Stomach (tissue), 9 donors: ENCODE results near the gene CRB2. TPM values are rescaled to one million over a fixed set of nuclear protein-coding genes. Genes with fewer than 3 reads are reported as not detected.

ENCODE experiments used
- DNase-seq, 2 donors: peaks; one replicate each; pipeline versions ENCODE4 v3.0.0 to v3.0.0-alpha.2; 2013 to 2019
- H3K27ac ChIP-seq, 5 donors: fragments of 200-600 bp in 4 of 5; sonication (generic) in 4 of 5; one replicate each; pipeline ENCODE4 v1.5.1; 2013 to 2019; ENCODE audit warnings: mild to moderate bottlenecking in 1 of 5, moderate library complexity in 1 of 5
- H3K27me3 ChIP-seq, 3 donors: fragments of 200-600 bp; sonication (generic); one replicate each; pipeline ENCODE4 v1.5.1; 2017 to 2019; ENCODE audit warnings: mixed run types in 1 of 3
- H3K36me3 ChIP-seq, 4 donors: fragments of 200-600 bp; sonication (generic); 1 replicate in 3 of 4; 2 replicates in 1 of 4; pipeline ENCODE4 v1.5.1; 2016 to 2019
- H3K4me1 ChIP-seq, 4 donors: fragments of 200-600 bp; sonication (generic); one replicate each; pipeline ENCODE4 v1.5.1; 2016 to 2019
- H3K4me3 ChIP-seq, 4 donors: fragments of 200-600 bp; sonication (generic) in 3 of 4; one replicate each; pipeline ENCODE4 v1.5.1; 2016 to 2019; ENCODE audit warnings: mild to moderate bottlenecking in 1 of 4
- H3K9me3 ChIP-seq, 4 donors: fragments of 200-600 bp; sonication (generic); one replicate each; pipeline ENCODE4 v1.5.1; 2016 to 2019
- EP300 ChIP-seq: sonication (generic); formaldehyde crosslinking; IDR thresholded peaks from one replicate; pipeline ENCODE4 v1.6.1; 2017; ENCODE audit warnings: antibody characterized with exemption
- POLR2A ChIP-seq, 4 donors: fragments of 450-650 bp; IDR thresholded peaks; one replicate each; pipeline ENCODE4 v1.6.1; 2016; ENCODE audit warnings: antibody characterized with exemption in 4 of 4, control low read depth in 2 of 4, mild to moderate bottlenecking in 1 of 4, moderate library complexity in 1 of 4
- POLR2AphosphoS5 ChIP-seq, 3 donors: sonication (generic); formaldehyde crosslinking; IDR thresholded peaks; one replicate each; pipeline ENCODE4 v1.6.1; 2016; ENCODE audit warnings: antibody characterized with exemption in 3 of 3
- WGBS, 5 donors: extraction: QIAGEN DNeasy Blood & Tissue Kit in 3 of 5; methylation state at CpG; one replicate each; pipeline versions ENCODE4 v1.1.5 to v1.1.7; 2013 to 2018; 5-methylcytosine and 5-hydroxymethylcytosine counted together
- intact Hi-C: fragments of 100-400 bp; cut with DNase I; formaldehyde crosslinking; loops from one replicate; pipeline ENCODE4 v1.15.1; 2023; ENCODE audit warnings: low total_unique reads
- polyA plus RNA-seq, 3 donors: library from polyadenylated mRNA; stranded (reverse); fragments of 200-250 nt; gene quantifications; one replicate each; pipeline ENCODE4 v1.2.3, GENCODE V29; 2013
- total RNA-seq, 5 donors: library from RNA; depleted of rRNA; stranded (reverse); fragments of >200 nt; gene quantifications; one replicate each; pipeline versions ENCODE4 v1.1.0 to v1.2.3, GENCODE V29; 2014 to 2016
- TF ChIP-seq, protein P1 (sequence below), 7 experiments: fragments of 450-650 bp in 4 of 7; fragments of 200-600 bp in 3 of 7; sonication (generic) in 3 of 7; IDR thresholded peaks; one replicate each; pipeline ENCODE4 v1.5.1; 2016 to 2019; ENCODE audit warnings: antibody characterized with exemption in 7 of 7, control low read depth in 2 of 7, mild to moderate bottlenecking in 1 of 7
- donor health status: healthy with polysubstance abuse.
- donor health status: Bipolar disorder and iron deficiency.
- donor health status: healthy.

CRB2 gene
- total and polyA plus RNA-seq, 8 donors, result 0.03 to 4.3 (median 0.19) TPM; not detected in 4

DNA sequence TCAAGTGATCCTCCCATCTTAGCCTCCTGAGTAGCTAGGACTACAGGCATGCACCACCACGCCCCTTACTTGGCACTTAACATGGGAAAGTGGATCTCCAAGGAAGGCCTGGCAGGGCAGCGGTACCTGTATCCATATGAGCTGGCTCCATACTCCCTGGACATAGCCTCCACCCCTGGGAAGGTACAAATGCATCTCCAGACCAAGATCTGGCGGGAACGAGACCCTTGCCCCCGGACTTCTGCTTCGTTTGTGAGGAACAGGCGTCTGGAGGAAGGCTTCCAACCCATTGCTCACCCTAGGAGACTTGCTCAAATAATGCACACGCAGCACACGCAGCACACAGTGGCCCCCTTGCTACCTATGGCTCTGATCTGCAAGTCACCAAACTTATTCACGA lies 55.2 kb downstream of the CRB2 start:
- WGBS, 5 donors, result 91 to 98% (median 97%) methylated on average over 10 of the region's 10 CpGs
- no peak for DNase-seq
- Histone ChIP-seq H3K36me3 (peaks cover 0 to 38% (median 12%) of the 10 kb centered on the region in 4 donors), H3K9me3 (no peaks in the 10 kb centered on the region), H3K27ac (no peak overlapping the region), H3K27me3 (no peaks in the 10 kb centered on the region), H3K4me1 (peaks cover 0 to 3% (median 0%) of the 10 kb centered on the region in 4 donors), H3K4me3 (no peak overlapping the region)
- intact Hi-C loops, result no loop called here
- no peak for TF ChIP-seq EP300

DNA sequence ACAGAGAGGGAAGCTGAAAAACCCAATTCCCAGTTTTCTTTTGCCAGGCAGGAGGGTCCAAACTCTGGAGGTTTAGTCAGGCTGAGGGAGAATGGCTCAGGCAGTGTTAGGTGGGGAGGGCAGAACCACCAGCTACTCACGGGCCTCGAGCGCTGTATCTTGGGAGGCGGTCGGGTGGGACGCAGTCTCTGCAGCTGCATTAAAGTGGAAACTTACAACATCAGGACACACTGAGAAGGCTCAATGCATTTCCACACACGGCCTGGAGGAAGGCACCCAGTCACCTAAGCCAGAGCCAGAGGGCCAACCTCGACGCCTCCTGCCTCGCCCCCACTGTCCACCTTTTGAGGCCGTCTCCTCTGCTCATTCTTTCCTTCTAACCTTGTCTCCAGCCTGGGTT lies 55.6 kb downstream of the CRB2 start:
- H3K36me3 ChIP-seq, result peaks cover 0 to 40% (median 15%) of the 10 kb centered on the region in 4 donors

DNA sequence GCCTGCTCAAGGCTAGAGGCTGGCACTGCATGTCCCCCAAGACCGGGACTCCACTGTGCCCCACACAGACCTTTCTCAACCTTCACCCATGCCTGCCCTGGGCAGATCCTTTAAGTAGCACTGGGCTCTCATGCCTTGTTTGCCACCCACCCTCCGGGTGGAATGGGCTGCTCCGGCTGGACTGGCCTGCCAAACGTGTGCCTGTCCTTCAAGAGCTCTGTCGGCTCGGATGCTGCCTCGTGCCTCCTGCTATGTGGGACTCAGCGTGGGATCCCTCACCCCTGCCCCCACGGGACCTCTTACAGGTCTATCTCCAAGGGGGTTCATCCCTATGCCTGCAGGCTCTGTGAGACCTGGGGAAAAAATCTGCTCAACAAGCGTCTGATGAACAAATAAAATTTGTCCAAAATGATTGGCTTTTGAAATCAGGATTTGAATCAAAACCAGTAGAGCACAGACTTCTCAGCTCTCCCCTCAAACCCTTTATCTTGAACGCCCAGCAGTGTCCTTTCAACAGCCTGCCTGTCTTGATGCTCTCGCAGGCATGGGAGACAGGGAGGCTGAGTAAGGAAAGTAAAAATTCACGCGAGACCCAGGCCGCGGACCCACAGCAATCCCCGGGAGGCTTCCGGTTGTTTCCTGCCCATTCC lies 56.3 kb downstream of the CRB2 start:
- DNase-seq, result no peak
- Histone ChIP-seq H3K36me3 (peaks cover 0 to 40% (median 18%) of the 10 kb centered on the region in 4 donors), H3K9me3 (no peaks in the 10 kb centered on the region), H3K4me1 (no peaks in the 10 kb centered on the region), H3K27me3 (no peaks in the 10 kb centered on the region), H3K27ac (no peak overlapping the region), H3K4me3 (no peak overlapping the region)
- TF ChIP-seq POLR2A (IDR thresholded peaks at IDR 0.05), result no peak
- TF ChIP-seq EP300, result no peak
- TF ChIP-seq, protein P1, sequence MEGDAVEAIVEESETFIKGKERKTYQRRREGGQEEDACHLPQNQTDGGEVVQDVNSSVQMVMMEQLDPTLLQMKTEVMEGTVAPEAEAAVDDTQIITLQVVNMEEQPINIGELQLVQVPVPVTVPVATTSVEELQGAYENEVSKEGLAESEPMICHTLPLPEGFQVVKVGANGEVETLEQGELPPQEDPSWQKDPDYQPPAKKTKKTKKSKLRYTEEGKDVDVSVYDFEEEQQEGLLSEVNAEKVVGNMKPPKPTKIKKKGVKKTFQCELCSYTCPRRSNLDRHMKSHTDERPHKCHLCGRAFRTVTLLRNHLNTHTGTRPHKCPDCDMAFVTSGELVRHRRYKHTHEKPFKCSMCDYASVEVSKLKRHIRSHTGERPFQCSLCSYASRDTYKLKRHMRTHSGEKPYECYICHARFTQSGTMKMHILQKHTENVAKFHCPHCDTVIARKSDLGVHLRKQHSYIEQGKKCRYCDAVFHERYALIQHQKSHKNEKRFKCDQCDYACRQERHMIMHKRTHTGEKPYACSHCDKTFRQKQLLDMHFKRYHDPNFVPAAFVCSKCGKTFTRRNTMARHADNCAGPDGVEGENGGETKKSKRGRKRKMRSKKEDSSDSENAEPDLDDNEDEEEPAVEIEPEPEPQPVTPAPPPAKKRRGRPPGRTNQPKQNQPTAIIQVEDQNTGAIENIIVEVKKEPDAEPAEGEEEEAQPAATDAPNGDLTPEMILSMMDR (IDR thresholded peaks at IDR 0.05), result no peak
- no peak for TF ChIP-seq POLR2AphosphoS5 (IDR thresholded peaks at IDR 0.05)
- intact Hi-C loops, result no loop called here
- WGBS, 5 donors, result 91 to 95% (median 95%) methylated on average over 18 of the region's 18 CpGs

More for the DNA sequence above, 55.6 kb downstream of the CRB2 start:
- Histone ChIP-seq H3K9me3 (no peaks in the 10 kb centered on the region), H3K4me1 (peaks cover 0 to 3% (median 0%) of the 10 kb centered on the region in 4 donors), H3K27me3 (no peaks in the 10 kb centered on the region), H3K4me3 (no peak overlapping the region), H3K27ac (no peak overlapping the region)
- WGBS, 5 donors, result 94 to 100% (median 96%) methylated on average over 11 of the region's 11 CpGs
- TF ChIP-seq POLR2A (IDR thresholded peaks at IDR 0.05) (no peak), EP300 (no peak), POLR2AphosphoS5 (IDR thresholded peaks at IDR 0.05) (no peak)
- TF ChIP-seq, protein P1 (IDR thresholded peaks at IDR 0.05), result no peak
- no peak for DNase-seq
- intact Hi-C loops, result no loop called here

DNA sequence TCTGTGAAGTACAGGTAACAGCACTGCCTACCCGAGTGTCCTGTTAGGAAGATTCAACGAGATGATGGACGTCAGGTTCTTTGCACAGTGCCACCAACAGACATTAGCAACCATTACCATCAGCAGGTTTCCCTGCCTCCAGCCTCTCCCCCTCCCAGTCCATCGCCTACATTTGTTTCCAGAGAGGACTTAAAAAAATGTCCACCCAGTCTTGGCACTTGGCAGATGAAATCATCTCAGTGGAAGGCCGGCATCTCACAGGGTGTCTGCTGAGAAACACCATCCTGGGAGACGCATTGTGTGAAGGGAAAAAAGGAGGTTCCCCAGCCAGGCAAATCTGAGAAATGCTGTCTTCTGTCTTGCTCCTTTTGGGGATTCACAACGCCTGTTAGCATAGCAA lies 58.2 kb downstream of the CRB2 start:
- no peak for TF ChIP-seq EP300
- TF ChIP-seq POLR2AphosphoS5 (IDR thresholded peaks at IDR 0.05), result no peak
- TF ChIP-seq, protein P1 (IDR thresholded peaks at IDR 0.05), result no peak
- TF ChIP-seq POLR2A (IDR thresholded peaks at IDR 0.05), result no peak
- no peak overlapping the region for H3K27ac ChIP-seq
- WGBS, 5 donors, result 95 to 97% (median 97%) methylated on average over 7 of the region's 7 CpGs
- H3K9me3 ChIP-seq, result no peaks in the 10 kb centered on the region
- intact Hi-C loops, result no loop called here
- H3K36me3 ChIP-seq, result peaks cover 0 to 48% (median 25%) of the 10 kb centered on the region in 4 donors
- no peaks in the 10 kb centered on the region for H3K4me1 ChIP-seq
- H3K4me3 ChIP-seq, result no peak overlapping the region
- DNase-seq, result no peak
- no peaks in the 10 kb centered on the region for H3K27me3 ChIP-seq
